ENCODE data around the gene SAMD1. TPM values are rescaled to one million over a fixed set of nuclear protein-coding genes. Genes with fewer than 3 reads are reported as not detected.

SAMD1 gene
- total and polyA plus RNA-seq, 9 of the 15 experiments (the other 6 are each of a cell fraction or from before 2014, with no cell fraction given): 2.9 to 96.0 (median 43.5) TPM

- CTCF ChIA-PET (ENCODE audit: low intra/inter-chr PET ratio): no interaction called here
- WGBS (ENCODE audit: insufficient coverage, low coverage, missing lambda C conversion rate): 78% methylated on average over 6 of the region's 6 CpGs
- in situ Hi-C loops (cut with MboI): no loop called here
These were observed 10.5 kb upstream of the SAMD1 start for GRCh38 chr19:14101003-14101545.

More at GRCh38 chr19:14101003-14101545, 10.5 kb upstream of the SAMD1 start:
- Histone ChIP-seq H4K20me1 (replicated peaks; ENCODE audit: control insufficient read depth, insufficient read depth, low read length) (no peaks in the 10 kb centered on the region), H3K4me1 (replicated peaks in 1 of 2; ENCODE audit: control insufficient read depth in 2 of 2, insufficient read depth in 2 of 2, low read length in 2 of 2) (peaks cover 0 to 10% of the 10 kb centered on the region in 2 experiments; a peak in 1 of 5 replicates), H3K4me3 (no peak overlapping the region), H3K9ac (ENCODE audit: insufficient read depth in 1 of 2, low read depth in 2 of 2, low read length in 2 of 2) (no peak overlapping the region), H3K9me1 (ENCODE audit: control insufficient read depth, insufficient read depth, low read length) (no peaks in the 10 kb centered on the region), H3K27ac (ENCODE audit: extremely low read depth, low read depth, low read length) (no peak overlapping the region), H2AFZ (ENCODE audit: low read depth, low read length) (no peak overlapping the region), H3K27me3 (ENCODE audit: control insufficient read depth in 2 of 2, insufficient read depth in 2 of 2, low read length in 2 of 2) (no peaks in the 10 kb centered on the region), H3K9me3 (replicated peaks; ENCODE audit: control insufficient read depth, insufficient read depth, low read depth, low read length) (no peaks in the 10 kb centered on the region), H3K79me2 (ENCODE audit: control insufficient read depth, insufficient read depth, low read length) (no peaks in the 10 kb centered on the region), H3K4me2 (ENCODE audit: insufficient read depth, low read length) (no peak overlapping the region), H3K36me3 (ENCODE audit: control insufficient read depth, insufficient read depth, low read length) (peaks cover 39% of the 10 kb centered on the region; the same call in 2 of the 3 replicates)
- intact Hi-C loops (cut with micrococcal nuclease): no loop called here
- TF ChIP-seq BRD9 (IDR thresholded peaks at IDR 0.05; ENCODE audit: low read depth, partially characterized antibody): no peak
- TF ChIP-seq ZNF121 (CRISPR knock-in tag; conservative IDR thresholded peaks at IDR 0.05): peak; percentile 86
- no peak for TF ChIP-seq HDAC6 (IDR thresholded peaks at IDR 0.05; ENCODE audit: low read depth, low read length)
- TF ChIP-seq PHF8 (IDR thresholded peaks at IDR 0.05; ENCODE audit: borderline replicate concordance, low read length): no peak
- no peak for TF ChIP-seq MEF2A (IDR thresholded peaks at IDR 0.05; ENCODE audit: control insufficient read depth, low read depth, low read length)
- no peak for TF ChIP-seq CUX1 (CRISPR knock-in tag; IDR thresholded peaks at IDR 0.05)
- no peak for TF ChIP-seq NONO (IDR thresholded peaks at IDR 0.05; ENCODE audit: low read depth in 2 of 2, low read length in 1 of 2)
- no peak for TF ChIP-seq ZNF436 (CRISPR knock-in tag; IDR thresholded peaks at IDR 0.05)
- no peak for TF ChIP-seq DPF2 (IDR thresholded peaks at IDR 0.05)
- no peak for TF ChIP-seq RAD51 (IDR thresholded peaks at IDR 0.05; ENCODE audit: borderline replicate concordance, low read depth)
- TF ChIP-seq RBM25 (IDR thresholded peaks at IDR 0.05; ENCODE audit: low read depth, low read length, severe bottlenecking): peak; percentile 54
- peak; percentile 65; the same call in 1 of the 2 replicates for TF ChIP-seq BCOR (IDR thresholded peaks at IDR 0.05)
- no peak for TF ChIP-seq SNRNP70 (optimal IDR thresholded peaks at IDR 0.05; ENCODE audit: low read depth, low read length)
- TF ChIP-seq KDM1A (IDR thresholded peaks at IDR 0.05): 0 out of 4 replicates have a peak, but pooled peaks of 1 of the 2 experiments have one; percentile 28
- no peak for TF ChIP-seq ZNF444 (CRISPR knock-in tag; IDR thresholded peaks at IDR 0.05)
- DNase-seq (ENCODE audit: extremely low read depth in 1 of 4, low spot score in 3 of 4) (no peak), ATAC-seq (no peak), FAIRE-seq (no peak)
- POLR2A ChIA-PET: no interaction called here
- BruUV-seq (replicated peaks): no TSS peak
